Measurements from ENCODE around the gene SFXN2.
"Not testable (repeated sequence)": the region's sequence is repeated elsewhere in the genome, so short reads cannot be mapped to it uniquely, and the experiment has no call there.

Gene SFXN2

DNA sequence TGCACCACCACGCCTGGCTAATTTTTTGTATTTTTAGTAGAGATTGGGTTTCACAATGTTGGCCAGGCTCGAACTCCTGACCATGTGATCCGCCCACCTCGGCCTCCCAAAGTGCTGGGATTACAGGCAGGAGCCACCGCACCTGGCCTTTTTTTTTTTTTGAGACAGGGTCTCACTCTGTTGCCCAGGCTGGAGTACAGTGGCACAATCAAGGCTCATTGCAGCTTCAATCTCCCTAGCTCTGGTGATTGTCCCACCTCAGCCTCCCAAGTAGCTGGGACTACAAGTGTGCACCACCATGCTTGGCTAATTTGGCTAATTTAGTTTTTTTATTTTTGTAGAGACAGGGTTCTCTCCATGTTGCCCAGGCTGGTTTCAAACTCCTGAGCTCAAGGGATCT is 27.9 kb downstream of the SFXN2 start:
- DNase-seq (ENCODE audit: low read depth, low spot score); H3K4me3 ChIP-seq (ENCODE audit: low read length): not testable (repeated sequence)

- peak overlapping the region; percentile 4; the same call in 1 of the 2 replicates for H3K4me3 ChIP-seq (ENCODE audit: low read length)
These were observed 28.7 kb downstream of the SFXN2 start for GRCh38 chr10:102743078-102743587.

DNA sequence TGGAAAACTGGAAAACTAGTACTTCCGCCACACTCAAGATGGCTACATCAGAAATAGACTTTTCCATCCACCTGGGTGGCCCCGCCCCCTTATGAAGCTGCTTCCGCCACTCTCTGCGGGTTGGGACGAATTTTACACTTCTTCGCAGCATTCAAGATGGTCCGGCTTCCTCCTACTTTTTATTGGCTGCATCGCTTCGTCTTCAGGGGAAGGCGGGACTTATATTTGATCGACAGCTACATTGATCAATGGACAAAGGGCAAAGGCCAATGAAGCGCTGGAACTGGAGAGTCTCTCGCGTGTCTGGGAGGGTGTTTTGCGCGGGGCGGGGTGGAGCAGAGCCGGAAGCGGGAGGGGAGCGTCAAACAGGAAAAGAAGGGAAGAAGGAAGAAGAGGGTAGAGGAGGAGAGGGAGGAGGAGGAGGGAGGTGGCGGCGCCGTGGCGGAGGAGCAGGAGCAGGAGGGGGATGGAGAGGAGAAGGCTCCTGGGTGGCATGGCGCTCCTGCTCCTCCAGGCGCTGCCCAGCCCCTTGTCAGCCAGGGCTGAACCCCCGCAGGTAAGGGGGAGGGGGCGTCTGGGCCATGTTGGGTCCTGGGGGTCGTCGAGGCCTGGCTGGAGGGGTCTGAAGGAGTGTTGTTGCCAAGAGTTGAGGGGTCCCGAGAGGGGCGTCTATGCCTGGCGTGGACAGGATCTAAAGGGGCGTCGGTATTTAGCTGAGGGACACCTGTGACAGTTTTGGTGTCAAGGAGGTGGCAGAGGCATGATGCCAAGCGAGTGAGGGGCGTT is 29.3 kb downstream of the SFXN2 start, which contains the start of gene WBP1L:
Gene WBP1L (plus strand): TSS at position 361 of the 786 bp plus-strand sequence. CDS start 106 bp downstream, at position 467.
- H3K4me3 ChIP-seq (ENCODE audit: low read length): peak within 1 kb of the TSS; percentile 97
- DNase-seq (ENCODE audit: low read depth, low spot score): peak; percentile 99

More at GRCh38 chr10:102743078-102743587, 28.7 kb downstream of the SFXN2 start:
- no peak for DNase-seq (ENCODE audit: low read depth, low spot score)

DNA sequence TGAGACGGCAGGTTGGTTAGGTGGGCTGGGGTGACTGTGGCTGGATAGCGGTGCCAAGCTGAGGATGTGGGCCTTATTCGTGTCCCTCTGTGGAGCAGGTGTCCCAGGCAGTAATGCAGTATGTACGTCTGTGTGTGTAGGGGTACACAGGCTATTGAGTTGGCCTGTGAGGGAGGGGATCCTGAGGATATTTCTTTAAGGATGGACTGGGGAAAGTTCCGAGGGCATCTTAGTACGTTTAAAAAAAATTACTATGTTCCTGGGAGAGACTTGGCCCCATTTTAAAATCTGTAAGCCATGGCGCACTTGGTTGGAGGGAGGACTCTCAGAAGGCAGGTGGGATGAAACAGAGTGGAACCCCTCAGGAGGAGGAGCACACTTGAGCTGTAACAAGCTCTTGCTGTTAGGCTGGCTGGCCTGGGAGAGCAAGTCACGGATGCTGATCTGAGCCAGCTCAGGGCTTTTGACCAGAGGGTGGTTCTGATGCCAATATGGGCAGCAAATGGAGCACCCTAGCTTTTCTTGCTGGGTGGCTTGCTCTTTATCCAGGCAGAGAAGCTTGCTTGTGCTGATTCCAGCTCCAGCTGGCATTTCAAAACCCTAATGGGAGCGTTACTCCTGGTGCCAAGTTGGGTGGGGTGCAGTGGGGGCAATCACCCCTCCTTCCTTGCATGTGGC is 30.1 kb downstream of the SFXN2 start:
- peak overlapping the region; percentile 97 for H3K4me3 ChIP-seq (ENCODE audit: low read length)
- DNase-seq (ENCODE audit: low read depth, low spot score): no peak

GRCh38 chr10:102745157-102745556 is 30.7 kb downstream of the SFXN2 start:
- no peak for DNase-seq (ENCODE audit: low read depth, low spot score)
- H3K4me3 ChIP-seq (ENCODE audit: low read length): no peak overlapping the region; the same call in 1 of the 2 replicates

- no peak for DNase-seq (ENCODE audit: low read depth, low spot score)
- H3K4me3 ChIP-seq (ENCODE audit: low read length): no peak overlapping the region
These were observed 38.0 kb downstream of the SFXN2 start for GRCh38 chr10:102752266-102752930.

- DNase-seq (ENCODE audit: low read depth, low spot score): peak; percentile 71
- no peak overlapping the region for H3K4me3 ChIP-seq (ENCODE audit: low read length)
These were observed 38.7 kb downstream of the SFXN2 start for GRCh38 chr10:102752934-102753664.

GRCh38 chr10:102753718-102754117 is 39.3 kb downstream of the SFXN2 start:
- no peak for DNase-seq (ENCODE audit: low read depth, low spot score)
- H3K4me3 ChIP-seq (ENCODE audit: low read length): no peak overlapping the region

DNA sequence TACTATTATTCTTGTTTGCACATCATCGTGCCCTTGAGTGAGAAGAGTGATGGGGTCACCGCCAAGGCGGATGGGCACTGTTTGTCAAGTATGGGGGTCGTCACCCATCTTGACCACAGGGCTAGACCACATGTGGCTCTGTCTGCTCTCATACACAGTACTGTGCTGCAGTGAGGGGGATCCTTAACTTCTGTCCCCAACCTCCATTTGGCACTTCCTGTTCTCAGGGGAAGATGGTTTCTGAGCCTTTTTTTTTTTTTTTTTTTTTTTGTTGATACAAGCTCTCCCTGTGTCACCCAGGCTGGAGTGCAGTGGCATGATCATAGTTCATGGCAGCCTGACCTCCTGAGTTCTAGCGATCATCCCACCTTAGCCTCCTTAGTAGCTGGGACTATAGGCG is 42.9 kb downstream of the SFXN2 start:
- no peak for DNase-seq (ENCODE audit: low read depth, low spot score)

GRCh38 chr10:102758240-102758932 is 44.0 kb downstream of the SFXN2 start:
- DNase-seq (ENCODE audit: low read depth, low spot score): no peak
- H3K4me3 ChIP-seq (ENCODE audit: low read length): no peak overlapping the region

More for the DNA sequence above, 42.9 kb downstream of the SFXN2 start:
- H3K4me3 ChIP-seq (ENCODE audit: low read length): no peak overlapping the region

GRCh38 chr10:102758933-102759262 is 44.5 kb downstream of the SFXN2 start:
- H3K4me3 ChIP-seq (ENCODE audit: low read length): not testable (repeated sequence)

DNA sequence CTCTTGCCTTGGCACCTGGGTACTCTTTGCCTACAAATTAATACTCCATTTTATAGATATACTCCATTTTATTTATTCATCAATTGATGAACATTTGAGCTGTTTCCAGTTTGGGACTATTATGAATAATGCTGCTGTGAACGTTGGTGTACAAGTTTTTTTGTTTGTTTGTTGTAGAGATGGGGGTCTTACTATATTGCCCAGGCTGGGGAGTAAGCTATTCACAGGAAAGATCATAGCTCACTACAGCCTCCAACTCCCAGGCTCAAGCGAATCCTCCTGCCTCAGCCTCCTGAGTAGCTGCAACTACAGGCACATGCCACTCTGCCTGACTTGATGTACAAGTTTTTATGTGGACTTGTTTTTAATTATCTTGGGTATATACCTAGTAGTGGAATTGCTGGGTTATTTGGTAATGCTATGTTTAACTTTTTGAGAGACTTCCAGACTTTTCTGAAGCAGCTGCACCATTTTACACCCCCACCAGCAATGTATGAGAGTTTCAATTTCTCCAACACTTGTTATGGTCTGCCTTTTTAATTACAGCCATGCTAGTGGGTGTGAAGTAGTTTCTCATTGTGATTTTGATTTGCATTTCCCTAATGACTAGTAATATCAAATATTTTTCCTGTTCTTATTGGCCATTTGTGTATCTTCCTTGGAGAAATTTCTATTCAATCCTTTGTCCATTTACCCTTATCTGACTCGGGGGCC is 45.2 kb downstream of the SFXN2 start:
- DNase-seq (ENCODE audit: low read depth, low spot score): no peak

More at GRCh38 chr10:102758933-102759262, 44.5 kb downstream of the SFXN2 start:
- DNase-seq (ENCODE audit: low read depth, low spot score): not testable (repeated sequence)

DNA sequence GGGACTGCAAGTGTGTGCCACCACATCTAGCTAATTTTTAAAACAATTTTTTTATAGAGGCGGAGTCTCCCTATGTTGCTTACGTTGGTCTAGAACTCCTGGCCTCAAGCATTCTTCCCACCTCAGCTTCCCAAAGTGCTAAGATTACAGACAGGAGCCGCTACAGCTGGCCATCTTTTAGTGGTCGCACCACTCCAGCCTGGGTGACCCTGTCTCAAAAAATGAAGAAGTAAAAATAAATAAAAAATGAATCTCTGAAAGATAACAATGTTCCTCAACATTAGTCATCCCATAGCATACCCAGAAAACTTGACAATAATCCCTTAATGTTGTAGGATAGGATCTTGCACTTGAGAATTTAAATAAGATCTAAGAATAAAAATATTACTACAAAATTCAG is 47.5 kb downstream of the SFXN2 start:
- DNase-seq (ENCODE audit: low read depth, low spot score): no peak
- no peak overlapping the region for H3K4me3 ChIP-seq (ENCODE audit: low read length)

More for the DNA sequence above, 45.2 kb downstream of the SFXN2 start:
- no peak overlapping the region for H3K4me3 ChIP-seq (ENCODE audit: low read length)

DNA sequence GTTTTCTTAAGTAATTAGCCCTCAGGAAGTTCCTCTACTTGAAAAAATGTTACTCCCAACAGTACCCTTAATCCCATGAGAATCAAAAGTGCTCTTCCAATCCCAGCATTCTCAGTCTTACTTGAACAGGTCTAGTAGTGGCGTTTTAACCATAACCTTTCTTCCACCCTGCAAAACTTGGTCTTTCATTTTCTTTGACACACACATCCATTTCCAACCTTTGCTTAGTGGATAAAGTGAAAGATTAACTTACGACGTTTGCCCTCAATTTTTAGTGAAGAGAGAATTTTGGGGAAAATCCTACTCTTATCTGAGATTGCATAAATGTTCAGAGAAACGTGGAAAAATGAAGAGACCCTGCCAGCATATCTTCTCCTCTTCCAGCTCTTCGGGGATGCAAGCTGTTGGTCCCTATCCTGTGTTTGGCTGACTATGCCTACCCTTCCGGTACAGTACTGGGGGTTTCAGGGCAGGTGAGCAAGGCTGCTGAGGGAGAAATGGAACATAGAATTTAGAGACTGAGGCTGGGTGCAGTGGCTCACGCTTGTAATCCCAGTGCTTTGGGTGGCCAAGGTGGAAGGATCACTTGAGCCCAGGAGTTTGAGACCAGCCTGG is 48.1 kb downstream of the SFXN2 start:
- no peak for DNase-seq (ENCODE audit: low read depth, low spot score)
- H3K4me3 ChIP-seq (ENCODE audit: low read length): no peak overlapping the region

DNA sequence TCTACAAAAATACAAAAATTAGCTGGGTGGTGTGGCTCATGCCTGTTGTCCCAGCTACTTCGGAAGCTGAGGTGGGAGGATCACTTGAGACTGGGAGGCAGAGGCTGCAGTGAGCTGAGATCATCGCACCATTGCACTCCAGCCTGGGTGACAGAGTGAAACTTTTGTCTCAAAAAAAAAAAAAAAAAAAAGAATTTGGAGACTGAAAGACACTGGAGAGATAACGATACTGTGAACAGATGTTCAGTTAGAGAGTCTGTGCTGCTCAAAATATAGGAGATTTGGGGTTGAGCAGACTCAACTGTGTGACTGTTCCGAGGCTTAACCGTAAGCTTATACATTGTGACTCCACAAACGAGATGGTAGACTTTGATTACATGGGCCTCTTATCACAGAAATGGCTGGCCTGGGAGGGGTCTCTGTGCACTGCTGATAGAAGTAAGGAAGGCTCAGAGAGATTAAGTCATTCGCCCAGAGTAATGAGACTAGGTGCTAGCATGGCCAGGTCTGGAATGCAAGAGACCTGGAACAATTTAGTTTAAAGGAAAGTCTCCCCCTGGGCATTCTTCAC is 48.7 kb downstream of the SFXN2 start:
- H3K4me3 ChIP-seq (ENCODE audit: low read length): no peak overlapping the region
- no peak for DNase-seq (ENCODE audit: low read depth, low spot score)

- no peak overlapping the region for H3K4me3 ChIP-seq (ENCODE audit: low read length)
- DNase-seq (ENCODE audit: low read depth, low spot score): no peak
These were observed 50.2 kb downstream of the SFXN2 start for GRCh38 chr10:102764470-102765161.

- H3K4me3 ChIP-seq (ENCODE audit: low read length): no peak overlapping the region
- DNase-seq (ENCODE audit: low read depth, low spot score): no peak
These were observed 50.9 kb downstream of the SFXN2 start for GRCh38 chr10:102765336-102765735.

Data from Jurkat, Clone E6-1 (cell line).